Fibroblast of pulmonary artery (primary cell): ENCODE data around the gene RTN3.
A peak's percentile ranks its signal among the peaks of the same experiment; 100 is the strongest.

Experiments
- DNase-seq: peaks from one replicate; pipeline ENCODE4 v3.0.0-alpha.2; 2010; ENCODE audit warnings: low read depth
- H3K4me3 ChIP-seq: replicated peaks from 2 replicates; pipeline ENCODE4 v1.5.1; 2011; ENCODE audit warnings: low read depth, mild to moderate bottlenecking, control low read depth, low read length, moderate library complexity
- TF ChIP-seq, protein P1 (sequence below): IDR thresholded peaks from 2 replicates; pipeline ENCODE4 v1.5.1; 2011; ENCODE audit warnings: mild to moderate bottlenecking, control low read depth, low read length, inconsistent platforms; ENCODE audit errors: missing control alignments

RTN3 gene

DNA sequence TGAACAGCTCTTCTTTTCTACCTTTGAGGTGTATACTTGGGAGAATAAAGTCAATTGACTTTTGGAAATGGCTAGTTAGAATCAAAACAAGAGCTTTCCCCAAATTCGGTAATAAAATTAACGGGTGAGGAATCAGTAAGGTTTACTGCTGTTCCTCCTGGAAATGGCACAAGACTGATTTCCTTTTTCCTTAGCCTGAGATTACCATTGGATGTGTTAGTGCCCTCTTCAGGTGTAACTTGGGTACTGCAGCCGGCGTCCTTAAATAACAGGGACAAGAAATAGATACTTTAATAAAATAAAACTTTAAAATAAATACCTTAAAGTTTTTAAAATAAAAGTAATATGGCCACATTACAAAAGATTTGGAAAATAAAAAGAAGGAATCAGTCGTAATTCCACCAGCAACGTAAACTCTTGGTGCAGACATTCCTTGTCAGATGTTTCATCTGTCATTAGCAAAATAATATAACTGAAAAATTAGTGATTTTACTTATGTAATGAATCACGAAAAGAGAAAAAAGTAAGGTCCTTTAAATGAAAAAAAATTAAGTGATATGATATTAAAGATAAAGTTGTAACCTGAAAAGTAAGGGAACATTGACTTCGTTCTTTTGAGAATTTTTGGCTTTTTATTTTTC is 57.5 kb downstream of the RTN3 start:
- TF ChIP-seq, protein P1, sequence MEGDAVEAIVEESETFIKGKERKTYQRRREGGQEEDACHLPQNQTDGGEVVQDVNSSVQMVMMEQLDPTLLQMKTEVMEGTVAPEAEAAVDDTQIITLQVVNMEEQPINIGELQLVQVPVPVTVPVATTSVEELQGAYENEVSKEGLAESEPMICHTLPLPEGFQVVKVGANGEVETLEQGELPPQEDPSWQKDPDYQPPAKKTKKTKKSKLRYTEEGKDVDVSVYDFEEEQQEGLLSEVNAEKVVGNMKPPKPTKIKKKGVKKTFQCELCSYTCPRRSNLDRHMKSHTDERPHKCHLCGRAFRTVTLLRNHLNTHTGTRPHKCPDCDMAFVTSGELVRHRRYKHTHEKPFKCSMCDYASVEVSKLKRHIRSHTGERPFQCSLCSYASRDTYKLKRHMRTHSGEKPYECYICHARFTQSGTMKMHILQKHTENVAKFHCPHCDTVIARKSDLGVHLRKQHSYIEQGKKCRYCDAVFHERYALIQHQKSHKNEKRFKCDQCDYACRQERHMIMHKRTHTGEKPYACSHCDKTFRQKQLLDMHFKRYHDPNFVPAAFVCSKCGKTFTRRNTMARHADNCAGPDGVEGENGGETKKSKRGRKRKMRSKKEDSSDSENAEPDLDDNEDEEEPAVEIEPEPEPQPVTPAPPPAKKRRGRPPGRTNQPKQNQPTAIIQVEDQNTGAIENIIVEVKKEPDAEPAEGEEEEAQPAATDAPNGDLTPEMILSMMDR: peak; percentile 94
- DNase-seq: peak; percentile 90
- H3K4me3 ChIP-seq: no peak overlapping the region

GRCh38 chr11:63745304-63746170 is 64.2 kb downstream of the RTN3 start:
- TF ChIP-seq, protein P1: peak; percentile 25
- peak; percentile 33 for DNase-seq
- no peak overlapping the region for H3K4me3 ChIP-seq

- TF ChIP-seq, protein P1: no peak
- no peak overlapping the region for H3K4me3 ChIP-seq
- peak; percentile 36 for DNase-seq
Measured at GRCh38 chr11:63747011-63747410, 65.7 kb downstream of the RTN3 start.

DNA sequence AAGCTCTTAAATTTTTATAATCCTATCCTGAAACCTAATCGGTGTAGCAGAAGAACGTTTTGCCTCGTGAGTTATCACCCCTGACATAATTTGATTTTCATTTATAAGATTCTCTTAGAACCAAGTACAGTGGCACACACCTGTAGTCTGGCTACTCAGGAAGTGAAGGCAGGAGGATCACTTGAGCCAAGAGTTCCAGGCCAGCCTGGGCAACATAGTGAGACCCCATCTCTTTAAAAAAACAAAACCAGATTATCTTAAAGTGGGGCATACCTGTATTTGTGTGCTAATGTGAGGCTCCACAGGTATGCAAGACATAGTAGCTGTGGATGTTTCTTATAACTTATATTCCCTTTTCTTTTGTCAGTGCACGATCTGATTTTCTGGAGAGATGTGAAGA is 68.3 kb downstream of the RTN3 start:
- TF ChIP-seq, protein P1: no peak
- no peak overlapping the region for H3K4me3 ChIP-seq
- no peak for DNase-seq

DNA sequence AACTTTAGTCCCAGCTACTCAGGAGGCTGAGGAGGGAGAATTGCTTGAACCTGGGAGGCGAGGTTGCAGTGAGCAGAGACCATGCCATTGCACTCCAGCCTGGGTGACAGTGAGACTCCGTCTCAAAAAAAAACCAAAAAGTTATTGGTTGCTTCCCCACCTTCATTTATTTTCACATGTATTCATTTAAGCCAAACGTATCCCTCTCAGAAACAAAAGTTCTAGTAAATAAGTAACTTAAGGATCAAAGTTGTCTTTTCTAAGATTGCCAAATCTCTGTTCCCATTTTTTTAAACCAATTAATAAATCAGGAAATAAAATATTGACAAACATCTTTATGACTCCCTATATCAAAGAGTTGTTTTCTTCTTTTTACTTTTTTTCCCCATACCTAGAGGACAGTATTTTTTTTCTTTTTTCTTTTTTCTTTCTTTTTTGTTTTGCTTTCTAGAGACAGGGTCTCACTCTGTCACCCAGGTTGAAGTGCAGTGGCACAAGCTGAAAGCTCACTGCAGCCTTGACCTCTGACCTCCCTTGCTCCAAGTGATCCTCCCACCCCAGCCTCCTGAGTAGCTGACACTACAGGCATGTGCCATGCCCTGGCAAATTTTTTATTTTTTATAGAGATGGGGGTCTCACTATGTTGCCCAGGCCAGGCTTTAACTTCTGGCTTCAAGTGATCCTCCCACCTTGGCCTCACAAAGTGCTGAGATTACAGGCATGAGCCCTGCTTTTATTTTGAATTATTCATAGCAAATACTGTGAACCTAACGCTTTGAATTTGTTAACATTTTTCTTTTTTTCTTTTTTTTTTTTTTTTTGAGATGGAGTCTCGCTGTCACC is 75.8 kb downstream of the RTN3 start:
- TF ChIP-seq, protein P1: no peak
- no peak for DNase-seq
- no peak overlapping the region for H3K4me3 ChIP-seq

- no peak for DNase-seq
- H3K4me3 ChIP-seq: no peak overlapping the region
- TF ChIP-seq, protein P1: no peak
Measured at GRCh38 chr11:63760487-63761079, 79.3 kb downstream of the RTN3 start.
